WERI-Rb-1 (cell line): Measurements from ENCODE around the gene ABHD17A.

Experiments used
- DNase-seq: peaks from one replicate; pipeline ENCODE4 v3.0.0-alpha.2; 2020
- H3K27ac ChIP-seq: fragments of 250-450 bp; sonication (Bioruptor Pico); 2 replicates; pipeline ENCODE4 v1.5.1; 2020; ENCODE audit warnings: mild to moderate bottlenecking, moderate library complexity
- H3K27me3 ChIP-seq: fragments of 250-450 bp; sonication (Bioruptor Pico); 2 replicates; pipeline ENCODE4 v1.5.1; 2021; ENCODE audit warnings: mild to moderate bottlenecking, low read depth, moderate library complexity; ENCODE audit not compliant: insufficient read depth, severe bottlenecking
- H3K36me3 ChIP-seq: fragments of 250-450 bp; sonication (Bioruptor Pico); 2 replicates; pipeline ENCODE4 v1.5.1; 2020; ENCODE audit warnings: mild to moderate bottlenecking, moderate library complexity
- H3K4me3 ChIP-seq: 2 replicates; pipeline ENCODE4 v1.5.1; 2011; ENCODE audit warnings: low read depth, mild to moderate bottlenecking, control low read depth, low read length
- H3K9me3 ChIP-seq: fragments of 250-450 bp; sonication (Bioruptor Pico); 2 replicates; pipeline ENCODE4 v1.5.1; 2021; ENCODE audit warnings: mild to moderate bottlenecking, moderate library complexity; ENCODE audit not compliant: severe bottlenecking
- TF ChIP-seq, protein P1 (sequence below): IDR thresholded peaks from 2 replicates; pipeline ENCODE4 v1.5.1; 2011; ENCODE audit warnings: low read depth, mild to moderate bottlenecking, control low read depth, inconsistent platforms, low read length

Gene ABHD17A

DNA sequence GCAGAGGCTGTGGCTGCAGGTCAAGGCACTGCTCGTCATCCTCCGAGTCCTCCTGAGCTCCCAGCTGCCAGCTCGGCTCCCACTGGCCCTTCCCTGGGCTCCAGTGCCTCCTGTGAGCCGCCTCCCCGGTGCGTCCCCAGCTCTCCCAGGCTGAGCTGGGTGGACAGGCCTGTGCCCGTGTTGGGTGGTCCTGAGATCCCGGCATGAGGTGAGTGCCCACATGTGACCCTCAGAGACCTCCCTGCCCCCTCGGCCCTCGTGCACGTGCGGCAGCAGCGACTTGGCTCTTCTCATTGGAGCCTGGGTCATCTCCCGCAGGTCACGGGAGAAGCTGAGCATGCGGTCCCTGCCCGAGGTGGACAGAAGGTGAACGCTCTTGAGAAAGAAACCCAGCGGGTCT is 35.3 kb upstream of the ABHD17A start:
- no peak overlapping the region for H3K4me3 ChIP-seq
- TF ChIP-seq, protein P1, sequence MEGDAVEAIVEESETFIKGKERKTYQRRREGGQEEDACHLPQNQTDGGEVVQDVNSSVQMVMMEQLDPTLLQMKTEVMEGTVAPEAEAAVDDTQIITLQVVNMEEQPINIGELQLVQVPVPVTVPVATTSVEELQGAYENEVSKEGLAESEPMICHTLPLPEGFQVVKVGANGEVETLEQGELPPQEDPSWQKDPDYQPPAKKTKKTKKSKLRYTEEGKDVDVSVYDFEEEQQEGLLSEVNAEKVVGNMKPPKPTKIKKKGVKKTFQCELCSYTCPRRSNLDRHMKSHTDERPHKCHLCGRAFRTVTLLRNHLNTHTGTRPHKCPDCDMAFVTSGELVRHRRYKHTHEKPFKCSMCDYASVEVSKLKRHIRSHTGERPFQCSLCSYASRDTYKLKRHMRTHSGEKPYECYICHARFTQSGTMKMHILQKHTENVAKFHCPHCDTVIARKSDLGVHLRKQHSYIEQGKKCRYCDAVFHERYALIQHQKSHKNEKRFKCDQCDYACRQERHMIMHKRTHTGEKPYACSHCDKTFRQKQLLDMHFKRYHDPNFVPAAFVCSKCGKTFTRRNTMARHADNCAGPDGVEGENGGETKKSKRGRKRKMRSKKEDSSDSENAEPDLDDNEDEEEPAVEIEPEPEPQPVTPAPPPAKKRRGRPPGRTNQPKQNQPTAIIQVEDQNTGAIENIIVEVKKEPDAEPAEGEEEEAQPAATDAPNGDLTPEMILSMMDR: no peak
- no peak for DNase-seq
- no peak overlapping the region for H3K27ac ChIP-seq
- no peaks in the 10 kb centered on the region for H3K9me3 ChIP-seq
- no peaks in the 10 kb centered on the region for H3K27me3 ChIP-seq
- peaks cover 56% of the 10 kb centered on the region for H3K36me3 ChIP-seq

DNA sequence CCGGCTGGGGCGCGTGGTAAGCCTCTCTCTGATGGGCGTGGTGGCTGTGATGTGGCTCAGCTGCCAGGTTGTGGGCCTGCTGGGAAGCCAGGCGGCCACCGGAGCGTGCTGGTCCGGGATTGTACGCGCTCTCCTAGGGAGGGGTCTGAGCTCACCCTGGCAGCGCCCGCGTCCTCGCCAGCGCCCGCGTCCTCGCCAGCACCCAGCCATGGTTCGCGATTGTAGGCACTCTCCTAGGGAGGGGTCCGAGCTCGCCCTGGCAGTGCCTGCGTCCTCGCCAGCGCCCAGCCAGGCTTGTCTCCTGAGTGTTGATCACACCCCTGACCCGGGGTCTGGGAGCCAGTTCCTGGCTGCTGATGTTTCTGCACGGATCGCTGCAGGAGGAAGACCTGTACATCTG is 33.7 kb upstream of the ABHD17A start:
- Histone ChIP-seq H3K27me3 (no peaks in the 10 kb centered on the region), H3K9me3 (no peaks in the 10 kb centered on the region), H3K36me3 (peaks cover 60% of the 10 kb centered on the region), H3K4me3 (no peak overlapping the region), H3K27ac (no peak overlapping the region)
- no peak for DNase-seq
- TF ChIP-seq, protein P1: no peak

DNA sequence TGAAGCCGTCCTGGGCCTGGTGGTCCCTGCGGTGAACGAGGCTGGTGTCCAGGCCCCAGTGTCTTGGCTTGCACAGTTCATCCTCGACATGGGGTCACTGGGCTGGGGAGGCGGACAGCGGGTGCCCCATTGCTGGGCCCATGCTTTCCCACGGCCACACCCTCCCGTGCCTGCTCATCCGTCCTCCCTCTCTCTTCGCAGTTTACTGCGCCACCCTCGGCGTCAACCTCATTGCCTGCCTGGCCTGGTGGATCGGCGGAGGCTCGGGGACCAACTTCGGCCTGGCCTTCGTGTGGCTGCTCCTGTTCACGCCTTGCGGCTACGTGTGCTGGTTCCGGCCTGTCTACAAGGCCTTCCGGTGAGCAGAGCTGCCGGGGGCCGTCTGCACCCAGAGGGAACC is 32.6 kb upstream of the ABHD17A start:
- DNase-seq: no peak
- Histone ChIP-seq H3K4me3 (no peak overlapping the region), H3K9me3 (no peaks in the 10 kb centered on the region), H3K27me3 (no peaks in the 10 kb centered on the region), H3K27ac (no peak overlapping the region), H3K36me3 (peaks cover 63% of the 10 kb centered on the region)
- TF ChIP-seq, protein P1: no peak

DNA sequence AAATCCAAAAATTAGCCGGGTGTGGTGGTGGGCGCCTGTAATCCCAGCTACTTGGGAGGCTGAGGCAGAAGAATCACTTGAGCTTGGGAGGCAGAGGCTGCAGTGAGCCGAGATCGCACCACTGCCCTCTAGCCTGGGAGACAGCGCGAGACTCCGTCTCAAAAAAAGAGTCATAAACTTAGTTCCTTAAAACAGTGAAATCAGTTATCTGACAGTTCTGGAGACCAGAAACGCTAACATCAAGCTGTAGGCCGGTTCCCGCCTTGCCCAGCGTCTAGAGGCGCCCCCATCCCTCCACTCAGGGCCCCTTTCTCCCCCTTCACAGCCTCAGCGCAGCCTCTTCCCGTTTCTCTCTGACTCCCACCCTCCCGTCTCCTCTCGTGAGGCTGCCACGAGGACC is 31.9 kb upstream of the ABHD17A start:
- DNase-seq: no peak
- peaks cover 63% of the 10 kb centered on the region for H3K36me3 ChIP-seq
- H3K27me3 ChIP-seq: no peaks in the 10 kb centered on the region
- TF ChIP-seq, protein P1: no peak
- H3K9me3 ChIP-seq: no peaks in the 10 kb centered on the region
- no peak overlapping the region for H3K4me3 ChIP-seq
- H3K27ac ChIP-seq: no peak overlapping the region

DNA sequence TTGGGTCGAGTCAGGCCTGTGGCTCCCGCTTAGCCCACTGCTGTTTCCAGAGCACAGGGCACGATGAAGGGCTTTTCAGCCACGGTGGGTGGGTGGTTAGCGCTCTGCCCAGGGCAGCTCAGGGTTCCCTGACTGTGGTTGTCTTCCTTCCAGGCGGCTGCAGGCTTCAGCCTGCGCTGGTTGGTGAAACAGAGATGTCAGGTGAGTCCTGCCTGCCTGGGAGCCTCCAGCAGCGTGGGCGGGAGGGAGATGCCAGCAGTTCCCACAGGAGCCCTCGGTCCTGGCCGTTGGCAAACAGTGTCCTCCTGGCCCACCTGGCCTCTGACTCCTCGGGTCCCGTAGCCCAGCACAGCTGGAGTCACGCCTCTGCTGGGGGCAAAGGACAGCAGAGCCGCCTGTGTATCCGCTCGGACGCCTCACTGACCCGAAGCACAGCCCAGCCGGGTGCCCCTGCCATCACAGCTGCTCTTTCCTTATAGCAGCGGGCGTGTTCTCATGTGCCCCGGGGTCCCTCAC is 29.6 kb upstream of the ABHD17A start:
- no peak overlapping the region for H3K4me3 ChIP-seq

More for the DNA sequence above, 29.6 kb upstream of the ABHD17A start:
- Histone ChIP-seq H3K9me3 (peaks cover 3% of the 10 kb centered on the region), H3K36me3 (peaks cover 58% of the 10 kb centered on the region), H3K27me3 (no peaks in the 10 kb centered on the region), H3K27ac (no peak overlapping the region)
- no peak for DNase-seq
- TF ChIP-seq, protein P1: no peak
